Progenitor cell of endocrine pancreas (in vitro differentiated cells): ENCODE measurements around the gene NKAIN2. TPM values are rescaled to one million over a fixed set of nuclear protein-coding genes. Genes with fewer than 3 reads are reported as not detected.

Source experiments
- DNase-seq: peaks from one replicate; pipeline ENCODE4 v3.0.0; 2021; ENCODE audit warnings: low spot score; ENCODE audit not compliant: unreplicated experiment
- H3K27ac Mint-ChIP-seq: 2 replicates; pipeline ENCODE4 v1.8.0; 2021; ENCODE audit warnings: mild to moderate bottlenecking, moderate library complexity, mixed read lengths
- H3K27me3 Mint-ChIP-seq: 2 replicates; pipeline ENCODE4 v1.8.0; 2021; ENCODE audit warnings: mixed read lengths
- H3K36me3 Mint-ChIP-seq: 2 replicates; pipeline ENCODE4 v1.8.0; 2022; ENCODE audit warnings: mixed read lengths; ENCODE audit not compliant: insufficient read depth
- H3K4me1 Mint-ChIP-seq: 2 replicates; pipeline ENCODE4 v1.8.0; 2021; ENCODE audit warnings: low read depth, mixed read lengths
- H3K4me3 Mint-ChIP-seq: 2 replicates; pipeline ENCODE4 v1.8.0; 2021; ENCODE audit warnings: low read depth, mild to moderate bottlenecking, moderate library complexity, mixed read lengths
- H3K9me3 Mint-ChIP-seq: 2 replicates; pipeline ENCODE4 v1.8.0; 2021; ENCODE audit warnings: low read depth, mixed read lengths
- CTCF ChIP-seq: fragments of 200-600 bp; sonication (generic); IDR thresholded peaks from one replicate; pipeline ENCODE4 v1.5.0; 2021; ENCODE audit warnings: antibody characterized with exemption, mild to moderate bottlenecking; ENCODE audit not compliant: unreplicated experiment
- total RNA-seq: library from RNA; stranded (reverse); gene quantifications from 2 replicates; pipeline ENCODE4 v1.2.1, GENCODE V29; 2021

NKAIN2 gene
- total RNA-seq, 1 donor from 2014 or later = 2.5 TPM

GRCh38 chr6:124356811-124357210 lies 553.1 kb downstream of the NKAIN2 start:
- no peak overlapping the region for H3K4me3 Mint-ChIP-seq
- H3K27me3 Mint-ChIP-seq = no peaks in the 10 kb centered on the region
- no peak for TF ChIP-seq CTCF
- DNase-seq = no peak
- H3K9me3 Mint-ChIP-seq = no peaks in the 10 kb centered on the region
- no peaks in the 10 kb centered on the region for H3K36me3 Mint-ChIP-seq
- no peak overlapping the region for H3K27ac Mint-ChIP-seq
- no peaks in the 10 kb centered on the region for H3K4me1 Mint-ChIP-seq

- DNase-seq = no peak
- H3K27me3 Mint-ChIP-seq = no peaks in the 10 kb centered on the region
- H3K4me1 Mint-ChIP-seq = no peaks in the 10 kb centered on the region
- no peaks in the 10 kb centered on the region for H3K36me3 Mint-ChIP-seq
- TF ChIP-seq CTCF = no peak
- no peak overlapping the region for H3K4me3 Mint-ChIP-seq
- H3K9me3 Mint-ChIP-seq = peaks cover 3% of the 10 kb centered on the region
- no peak overlapping the region for H3K27ac Mint-ChIP-seq
Measured at GRCh38 chr6:124368131-124368530, 564.5 kb downstream of the NKAIN2 start.

GRCh38 chr6:124371974-124372475 lies 568.4 kb downstream of the NKAIN2 start:
- Mint-ChIP-seq H3K4me3 (no peak overlapping the region), H3K4me1 (no peaks in the 10 kb centered on the region), H3K27ac (no peak overlapping the region), H3K9me3 (no peaks in the 10 kb centered on the region), H3K27me3 (no peaks in the 10 kb centered on the region), H3K36me3 (no peaks in the 10 kb centered on the region)
- no peak for DNase-seq
- TF ChIP-seq CTCF = no peak

GRCh38 chr6:124373386-124373785 lies 569.7 kb downstream of the NKAIN2 start:
- H3K36me3 Mint-ChIP-seq = no peaks in the 10 kb centered on the region
- no peaks in the 10 kb centered on the region for H3K9me3 Mint-ChIP-seq
- no peak for DNase-seq
- TF ChIP-seq CTCF = no peak
- no peak overlapping the region for H3K27ac Mint-ChIP-seq
- no peak overlapping the region for H3K4me3 Mint-ChIP-seq
- no peaks in the 10 kb centered on the region for H3K4me1 Mint-ChIP-seq
- H3K27me3 Mint-ChIP-seq = no peaks in the 10 kb centered on the region

- DNase-seq = no peak
- H3K4me1 Mint-ChIP-seq = peaks cover 4% of the 10 kb centered on the region
- no peak overlapping the region for H3K4me3 Mint-ChIP-seq
- H3K9me3 Mint-ChIP-seq = no peaks in the 10 kb centered on the region
- H3K36me3 Mint-ChIP-seq = no peaks in the 10 kb centered on the region
- no peak overlapping the region for H3K27ac Mint-ChIP-seq
- no peak for TF ChIP-seq CTCF
- H3K27me3 Mint-ChIP-seq = no peaks in the 10 kb centered on the region
Measured at GRCh38 chr6:124389127-124389526, 585.5 kb downstream of the NKAIN2 start.
